ENCODE measurements around the gene PSTPIP1.
A peak's percentile ranks its signal among the peaks of the same experiment; 100 is the strongest.

The PSTPIP1 gene

DNA sequence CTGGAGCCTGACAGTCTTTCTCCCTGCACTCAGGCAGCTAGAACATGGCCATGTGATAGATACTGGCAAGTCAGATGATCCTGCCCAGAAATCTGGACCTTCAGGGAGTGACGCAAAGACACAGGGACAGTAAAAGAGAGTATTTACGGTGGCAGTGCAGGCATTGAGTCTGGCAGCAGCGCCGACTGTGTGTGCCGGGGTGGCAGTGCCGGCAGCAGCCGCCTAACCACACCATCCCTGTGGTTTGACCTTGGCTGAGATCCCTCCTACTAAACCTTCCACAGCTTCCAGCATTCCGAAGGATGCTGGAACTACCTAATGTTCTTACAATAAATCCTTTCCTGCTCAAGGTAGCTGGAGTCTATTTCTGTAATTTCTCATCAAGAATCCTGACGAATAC is 80.6 kb downstream of the PSTPIP1 start:
- no peak for DNase-seq

DNA sequence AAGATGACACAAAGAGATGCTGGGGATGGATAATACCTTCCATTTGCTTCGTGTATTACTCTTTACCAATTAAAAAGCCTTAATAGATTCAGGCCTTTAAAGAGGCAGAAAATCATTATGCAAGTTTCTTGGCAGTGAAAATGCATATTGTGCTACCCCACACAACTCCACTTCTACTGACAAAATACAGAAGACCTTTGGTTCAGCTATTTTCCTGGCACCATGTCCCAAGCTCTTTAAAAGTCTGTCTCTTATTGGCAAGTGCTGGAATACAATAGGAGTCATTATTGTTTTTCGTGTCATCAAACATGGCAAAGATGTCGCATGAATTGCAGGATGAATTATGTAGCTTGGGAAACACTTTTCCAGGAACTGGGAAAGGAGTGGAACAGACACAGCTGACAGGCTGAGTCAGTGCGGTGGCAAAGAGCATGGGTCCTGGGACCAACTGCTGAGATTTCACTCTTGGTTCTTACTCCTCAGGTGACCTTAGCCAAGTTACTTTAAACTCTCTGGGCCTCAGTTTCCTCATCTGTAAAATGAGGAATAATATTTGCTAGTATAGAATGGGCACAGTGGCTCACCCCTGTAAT is 81.5 kb downstream of the PSTPIP1 start:
- no peak for DNase-seq

DNA sequence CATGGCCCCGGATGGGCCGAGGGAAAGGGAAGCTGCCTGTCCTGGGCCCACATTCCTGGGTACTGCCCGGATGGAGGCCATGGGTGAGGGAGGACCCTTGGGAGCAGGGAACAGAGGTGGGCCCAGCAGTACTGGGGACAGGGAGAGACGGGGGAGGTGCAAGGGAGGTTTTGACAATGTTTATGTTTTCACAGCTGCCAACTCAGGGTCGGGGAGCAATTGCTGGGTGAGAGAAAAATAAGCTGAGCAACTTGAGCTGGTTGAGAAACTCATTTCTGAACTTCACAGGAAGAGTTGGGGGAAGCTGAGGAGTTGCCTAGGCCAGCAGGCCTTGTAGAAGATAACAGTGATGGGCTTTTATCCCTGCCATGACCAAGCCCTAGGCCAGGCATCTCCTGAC is 87.0 kb downstream of the PSTPIP1 start:
- no peak for DNase-seq

DNA sequence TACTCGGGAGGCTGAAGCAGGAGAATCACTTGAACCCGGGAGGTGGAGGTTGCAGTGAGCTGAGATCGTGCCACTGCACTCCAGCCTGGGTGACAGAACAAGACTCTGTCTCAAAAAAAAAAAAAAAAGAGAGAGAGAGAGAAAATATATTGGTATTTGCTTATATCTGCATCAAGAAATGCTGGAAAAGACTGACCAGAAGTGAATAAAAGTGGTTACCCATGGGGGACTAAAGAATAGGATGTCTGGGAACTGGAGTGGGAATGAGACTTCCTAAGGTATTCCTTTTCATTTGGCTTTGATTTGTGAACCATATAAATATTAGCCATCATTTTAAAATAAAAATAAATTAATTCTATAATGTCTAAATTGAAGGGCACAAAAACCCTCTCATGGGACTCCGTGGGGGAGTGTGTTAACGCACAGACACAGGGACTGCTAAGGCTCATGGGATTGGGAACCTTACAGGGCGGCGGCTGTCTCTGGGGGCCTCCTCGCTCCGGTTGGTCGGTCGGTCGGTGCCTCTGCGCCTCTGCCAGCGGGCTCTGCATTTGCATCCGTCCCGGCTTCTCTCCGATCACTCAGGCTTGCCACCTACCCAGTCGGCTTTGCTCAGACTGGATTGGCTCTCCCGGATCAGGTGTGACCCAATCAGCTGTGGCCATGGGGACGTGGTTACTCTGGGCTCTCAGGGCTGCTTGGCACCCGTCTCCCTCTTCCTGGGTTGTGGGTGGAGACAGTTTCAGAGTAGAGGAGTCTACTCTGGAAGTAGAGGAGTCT is 88.6 kb downstream of the PSTPIP1 start:
- DNase-seq, result peak; percentile 75

DNA sequence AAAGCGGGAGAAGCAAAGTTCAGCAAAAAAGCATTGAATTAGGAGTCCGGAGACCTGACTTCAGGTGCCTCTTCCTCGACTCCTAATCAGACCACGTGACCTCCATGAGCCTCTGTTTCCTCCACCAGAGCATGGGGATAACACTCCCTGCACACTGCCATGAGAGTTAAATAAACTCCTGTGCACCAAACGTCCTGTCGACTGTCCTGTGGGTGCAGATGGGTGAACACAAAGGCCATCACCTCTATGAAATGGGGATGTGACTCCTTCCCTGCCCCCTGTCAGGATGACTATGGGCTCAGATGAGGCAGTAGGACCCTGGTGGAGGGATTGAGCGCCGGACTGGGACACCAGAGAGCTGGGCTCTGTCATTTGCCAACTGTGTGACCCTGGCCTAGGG is 89.5 kb downstream of the PSTPIP1 start:
- no peak for DNase-seq

DNA sequence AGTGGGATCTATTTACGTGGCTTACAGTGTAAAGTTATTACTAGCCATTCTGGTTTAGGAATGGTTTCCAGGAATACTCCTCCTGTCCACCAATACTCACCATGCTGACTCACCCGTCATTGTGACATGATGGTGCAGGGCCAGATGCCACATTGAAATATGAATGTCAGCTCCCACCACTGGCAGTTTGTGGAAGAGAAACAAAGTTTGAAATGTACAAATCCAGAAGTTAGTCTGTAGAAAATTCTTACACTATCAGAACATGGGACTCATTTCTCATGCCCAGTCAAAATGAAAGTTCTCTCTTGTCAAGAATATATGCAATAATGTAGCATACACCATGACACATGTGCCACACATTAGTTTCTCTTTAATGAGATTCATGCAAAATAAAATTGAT is 90.4 kb downstream of the PSTPIP1 start:
- DNase-seq, result no peak
